SKM-1 (cell line): ENCODE measurements around the gene HYAL3.
A peak's percentile ranks its signal among the peaks of the same experiment; 100 is the strongest.
"Not testable (repeated sequence)": the region's sequence is repeated elsewhere in the genome, so short reads cannot be mapped to it uniquely, and the experiment has no call there.

Source experiments
- DNase-seq: peaks from one replicate; lab custom pipeline; 2025; ENCODE audit not compliant: unreplicated experiment; lab: John Stamatoyannopoulos, UW

HYAL3 gene

GRCh38 chr3:50293079-50293801 lies 6.0 kb downstream of the HYAL3 start:
- no peak for DNase-seq

GRCh38 chr3:50292159-50293078 lies 6.8 kb downstream of the HYAL3 start, which contains the start of gene IFRD2:
IFRD2 (minus strand) TSS chr3:50292429; CDS start chr3:50292274, 155 bp downstream.
- DNase-seq: peak; percentile 97

GRCh38 chr3:50290161-50290641 lies 9.0 kb downstream of the HYAL3 start:
- DNase-seq: no peak

- DNase-seq: no peak
Observed at GRCh38 chr3:50289130-50289529, 10.1 kb downstream of the HYAL3 start.

GRCh38 chr3:50288387-50289007 lies 10.7 kb downstream of the HYAL3 start:
- DNase-seq: no peak

- DNase-seq: no peak
Observed at GRCh38 chr3:50287262-50287661, 11.9 kb downstream of the HYAL3 start.

- no peak for DNase-seq
Observed at GRCh38 chr3:50286322-50287227, 12.6 kb downstream of the HYAL3 start.

- DNase-seq: not testable (repeated sequence)
Observed at GRCh38 chr3:50284121-50284520, 15.1 kb downstream of the HYAL3 start.

- DNase-seq: no peak
Observed at GRCh38 chr3:50279255-50280016, 19.8 kb downstream of the HYAL3 start.

GRCh38 chr3:50278880-50279224 lies 20.4 kb downstream of the HYAL3 start, which contains the start of gene LSMEM2:
LSMEM2 (plus strand) TSS chr3:50279087; CDS start chr3:50279114, 27 bp downstream.
- no peak for DNase-seq

GRCh38 chr3:50278123-50278879 lies 20.9 kb downstream of the HYAL3 start:
- no peak for DNase-seq

- no peak for DNase-seq
Observed at GRCh38 chr3:50276762-50277101, 22.5 kb downstream of the HYAL3 start.

GRCh38 chr3:50275996-50276761 lies 23.0 kb downstream of the HYAL3 start:
- no peak for DNase-seq

GRCh38 chr3:50275141-50275995 lies 23.8 kb downstream of the HYAL3 start:
- no peak for DNase-seq

GRCh38 chr3:50274371-50275104 lies 24.7 kb downstream of the HYAL3 start:
- DNase-seq: peak; percentile 35

GRCh38 chr3:50273689-50274065 lies 25.5 kb downstream of the HYAL3 start:
- no peak for DNase-seq
